NCI-H82 (cell line): ENCODE measurements around the gene SBNO2.
A peak's percentile ranks its signal among the peaks of the same experiment; 100 is the strongest.
"Not testable (repeated sequence)": the region's sequence is repeated elsewhere in the genome, so short reads cannot be mapped to it uniquely, and the experiment has no call there.

Experiments used
- DNase-seq: peaks from one replicate; lab custom pipeline; 2025; lab: John Stamatoyannopoulos, UW

Gene SBNO2

GRCh38 chr19:1206150-1206863 lies 32.2 kb upstream of the SBNO2 start:
- DNase-seq = no peak

- DNase-seq = peak; percentile 96
These were observed 31.3 kb upstream of the SBNO2 start, which contains the start of gene STK11 for GRCh38 chr19:1205114-1206099. Gene STK11, plus strand, starts transcription at chr19:1205778. Its CDS starts 1,136 bp downstream, at chr19:1206914.

GRCh38 chr19:1200614-1201013 lies 26.5 kb upstream of the SBNO2 start:
- DNase-seq = not testable (repeated sequence)

GRCh38 chr19:1199531-1199930 lies 25.5 kb upstream of the SBNO2 start:
- DNase-seq = no peak

- no peak for DNase-seq
These were observed 15.4 kb upstream of the SBNO2 start for GRCh38 chr19:1189419-1189818.

- no peak for DNase-seq
These were observed 9.6 kb upstream of the SBNO2 start for GRCh38 chr19:1183543-1184172.

- no peak for DNase-seq
These were observed 8.7 kb upstream of the SBNO2 start for GRCh38 chr19:1182727-1183126.

- DNase-seq = no peak
These were observed 8.0 kb upstream of the SBNO2 start for GRCh38 chr19:1182068-1182467.

- DNase-seq = no peak
These were observed 7.5 kb upstream of the SBNO2 start for GRCh38 chr19:1181606-1182005.

- no peak for DNase-seq
These were observed 3.5 kb upstream of the SBNO2 start for GRCh38 chr19:1177322-1178114.

- no peak for DNase-seq
These were observed 766 bp downstream of the SBNO2 start for GRCh38 chr19:1173159-1173844.

- no peak for DNase-seq
These were observed 1.5 kb downstream of the SBNO2 start for GRCh38 chr19:1172353-1173158.

GRCh38 chr19:1171755-1172352 lies 2.2 kb downstream of the SBNO2 start:
- DNase-seq = no peak

- no peak for DNase-seq
These were observed 2.9 kb downstream of the SBNO2 start for GRCh38 chr19:1170938-1171754.

GRCh38 chr19:1169921-1170885 lies 3.9 kb downstream of the SBNO2 start:
- no peak for DNase-seq

- no peak for DNase-seq
These were observed 4.7 kb downstream of the SBNO2 start for GRCh38 chr19:1169411-1169791.

GRCh38 chr19:1168572-1169410 lies 5.3 kb downstream of the SBNO2 start:
- DNase-seq = no peak
